SK-N-MC (cell line): Measurements from ENCODE around the gene BCR.

Source experiments
- EZH2 ChIP-seq: fragments of 200-600 bp; sonication (generic); IDR thresholded peaks from one replicate; pipeline ENCODE4 v1.6.1; 2017; ENCODE audit warnings: antibody characterized with exemption
- FOXP2 ChIP-seq: optimal IDR thresholded peaks from 2 replicates; pipeline ENCODE3; 2011; ENCODE audit warnings: mild to moderate bottlenecking, moderate library complexity; ENCODE audit not compliant: insufficient read depth; ENCODE audit errors: extremely low read length, control extremely low read depth
- POLR2AphosphoS5 ChIP-seq: IDR thresholded peaks from 2 replicates; pipeline ENCODE4 v1.6.1; 2012; ENCODE audit warnings: mild to moderate bottlenecking, low read depth, low read length, borderline replicate concordance

DNA sequence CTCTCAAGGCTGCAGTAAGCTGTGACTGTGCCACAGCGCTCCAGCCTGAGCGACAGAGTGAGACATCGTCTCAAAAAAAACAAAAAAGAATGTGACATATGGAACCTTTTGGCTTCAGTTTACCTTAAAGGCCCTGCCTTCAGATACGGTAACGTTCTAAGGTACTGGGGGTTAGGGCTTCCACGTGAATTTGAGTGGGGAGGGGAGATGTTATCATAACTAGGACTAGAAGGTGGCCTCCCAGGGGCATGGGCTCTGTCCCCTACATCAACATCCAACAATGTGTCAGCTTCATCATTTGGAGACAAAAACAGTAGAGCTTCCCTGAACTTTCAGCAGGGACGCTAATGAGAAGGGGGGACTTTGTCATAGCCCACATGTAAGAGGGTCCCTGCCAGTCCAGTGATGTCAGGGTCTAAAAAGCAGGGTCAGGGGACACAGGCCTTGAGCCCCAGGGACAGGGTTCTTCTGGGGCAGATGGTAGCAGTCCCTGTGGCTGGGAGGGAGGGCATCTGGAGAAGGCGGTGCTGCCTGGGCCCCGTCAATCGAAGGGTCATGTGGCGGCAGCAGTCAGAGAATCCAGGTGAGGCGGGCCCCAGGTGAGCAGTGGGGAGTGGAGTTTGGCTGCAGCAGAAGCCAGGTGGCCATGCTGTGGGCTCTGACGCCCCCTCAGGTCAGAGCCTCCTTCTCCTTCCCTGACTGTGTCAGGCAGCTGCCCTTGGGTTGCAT is 79.8 kb downstream of the BCR start:
- TF ChIP-seq EZH2 = no peak
- TF ChIP-seq POLR2AphosphoS5 = no peak
- TF ChIP-seq FOXP2 = no peak
